Activated CD8-positive, alpha-beta memory T cell treated with anti-CD3 and anti-CD28 coated beads, Interleukin-2, amount 50 U/mL, for 1 hour (primary cell): ENCODE measurements around the gene ECE2.
"Not testable (repeated sequence)": the region's sequence is repeated elsewhere in the genome, so short reads cannot be mapped to it uniquely, and the experiment has no call there.

ENCODE experiments used
- DNase-seq: peaks from one replicate; pipeline ENCODE4 v3.0.0-alpha.2; 2020; ENCODE audit errors: extremely low read depth

Gene ECE2

DNA sequence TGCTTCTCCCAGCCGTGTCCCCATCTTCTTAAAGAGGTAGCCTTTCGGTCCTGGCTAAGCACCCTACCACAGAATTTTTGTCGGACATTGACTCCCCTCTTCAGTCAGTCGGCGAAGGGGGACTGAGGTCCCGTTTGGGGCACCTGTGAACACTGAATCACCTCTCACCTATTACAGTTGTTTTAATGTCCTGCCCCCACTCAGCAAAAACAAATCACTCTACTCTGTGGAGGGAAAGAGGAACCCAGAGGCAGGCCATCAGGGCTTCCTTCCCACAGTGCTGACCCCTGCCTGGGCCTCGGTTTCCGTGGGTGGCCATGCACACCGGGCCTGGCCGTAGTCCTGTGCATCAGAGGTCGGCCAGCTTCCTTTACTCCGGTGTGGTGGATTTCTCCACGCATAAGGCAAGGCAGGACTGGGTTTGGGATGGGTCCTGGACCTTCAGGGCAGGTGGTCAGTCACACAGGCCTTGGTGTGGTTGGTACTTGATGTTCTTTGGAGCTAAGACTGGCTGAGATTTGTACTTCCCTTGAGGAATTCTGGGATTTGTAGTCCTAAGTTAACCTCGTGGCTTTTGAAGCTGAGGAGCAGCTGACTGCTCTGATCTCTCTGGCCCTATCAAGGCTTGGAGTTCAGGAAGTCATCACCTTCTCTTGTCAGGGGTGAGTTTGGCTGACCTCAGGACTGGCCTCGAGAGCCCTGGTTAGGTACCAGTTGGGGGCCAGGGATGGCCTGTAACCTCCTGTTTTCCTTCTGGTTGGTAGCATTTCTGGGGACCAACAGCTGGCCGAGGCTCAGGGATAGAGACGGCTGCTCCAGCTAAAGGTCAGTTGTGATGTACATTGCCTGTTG is 61.0 kb downstream of the ECE2 start:
- DNase-seq, result no peak

DNA sequence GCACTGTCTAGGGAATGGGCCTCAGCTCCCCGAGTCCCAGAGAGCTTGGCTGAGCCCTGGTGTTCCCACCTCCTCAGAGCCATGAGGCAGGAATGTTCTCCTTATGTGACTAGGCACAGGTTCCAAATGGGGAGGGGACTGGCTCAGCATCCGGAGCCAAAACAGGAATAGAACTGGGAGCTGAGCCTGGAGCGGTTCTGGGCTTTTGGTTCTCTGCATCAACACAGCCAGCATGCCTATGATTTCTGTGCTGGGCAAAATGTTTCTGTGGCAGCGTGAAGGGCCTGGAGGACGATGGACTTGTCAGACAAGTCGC is 61.5 kb downstream of the ECE2 start, which contains the start of gene FAM131A:
Gene FAM131A, plus strand, starts transcription at position 202 of the 316 bp plus-strand sequence. Its CDS starts 31 bp downstream, at position 233.
- DNase-seq, result no peak

DNA sequence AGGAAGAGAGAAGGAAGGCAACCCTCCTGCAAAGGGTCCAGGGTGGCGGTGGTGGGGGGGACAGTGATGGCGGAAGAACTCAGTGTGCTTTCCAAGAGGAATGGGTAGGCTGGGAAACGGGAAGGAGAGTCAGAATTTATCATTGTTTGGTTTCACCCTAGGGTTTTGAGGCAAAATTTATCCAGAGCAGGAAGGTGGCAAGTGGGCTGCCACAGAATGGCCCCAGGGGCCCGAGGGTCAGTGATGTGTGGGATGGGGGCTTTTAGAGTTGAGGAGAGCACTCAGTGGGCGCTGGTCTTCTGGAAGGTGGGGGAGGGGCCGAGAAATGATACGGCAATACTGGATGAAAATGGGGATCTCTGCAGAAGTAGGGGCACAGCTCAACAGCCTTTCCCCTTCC is 62.2 kb downstream of the ECE2 start:
- no peak for DNase-seq

DNA sequence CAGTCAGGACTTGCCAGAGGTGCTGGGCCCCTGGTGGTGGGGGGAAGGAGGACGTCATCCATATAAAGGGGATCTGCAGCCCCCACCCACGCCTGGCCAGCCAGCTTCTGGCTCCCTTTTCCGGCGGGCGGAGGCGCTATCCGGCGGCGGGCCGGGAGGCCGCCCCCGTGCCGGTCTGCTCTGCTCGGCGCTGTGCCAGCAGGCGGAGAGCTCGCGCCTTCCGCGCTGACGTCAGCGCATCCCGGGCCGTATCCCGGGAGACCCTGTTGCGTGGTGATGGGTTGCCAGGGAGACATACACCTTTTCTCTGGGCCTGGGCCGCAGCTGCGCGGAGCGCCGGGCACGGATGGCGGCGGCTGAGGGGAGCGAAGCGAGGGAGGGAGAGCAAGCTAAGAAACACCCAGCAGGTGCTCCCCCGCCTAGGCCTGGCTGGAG is 62.7 kb downstream of the ECE2 start:
- no peak for DNase-seq

DNA sequence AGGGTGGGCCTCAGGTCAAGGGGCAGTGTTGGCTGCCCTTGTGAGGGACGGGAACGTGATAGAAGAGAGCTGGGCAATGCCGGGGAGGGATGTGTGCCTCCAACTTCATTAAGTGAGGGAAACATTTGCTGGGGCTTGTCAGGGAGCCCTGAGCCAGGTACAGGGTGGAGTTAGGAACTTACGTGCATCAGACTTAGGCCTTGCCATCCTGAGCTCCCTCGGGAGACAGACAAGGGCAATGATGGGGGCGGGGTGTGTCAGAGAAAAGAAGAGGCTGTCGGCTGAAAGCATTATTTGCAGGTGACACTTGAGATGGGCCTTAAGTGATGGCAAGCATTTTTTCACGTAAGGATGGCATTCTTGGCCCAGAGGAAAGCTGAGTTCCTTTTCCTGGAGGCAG is 63.2 kb downstream of the ECE2 start:
- DNase-seq, result no peak

DNA sequence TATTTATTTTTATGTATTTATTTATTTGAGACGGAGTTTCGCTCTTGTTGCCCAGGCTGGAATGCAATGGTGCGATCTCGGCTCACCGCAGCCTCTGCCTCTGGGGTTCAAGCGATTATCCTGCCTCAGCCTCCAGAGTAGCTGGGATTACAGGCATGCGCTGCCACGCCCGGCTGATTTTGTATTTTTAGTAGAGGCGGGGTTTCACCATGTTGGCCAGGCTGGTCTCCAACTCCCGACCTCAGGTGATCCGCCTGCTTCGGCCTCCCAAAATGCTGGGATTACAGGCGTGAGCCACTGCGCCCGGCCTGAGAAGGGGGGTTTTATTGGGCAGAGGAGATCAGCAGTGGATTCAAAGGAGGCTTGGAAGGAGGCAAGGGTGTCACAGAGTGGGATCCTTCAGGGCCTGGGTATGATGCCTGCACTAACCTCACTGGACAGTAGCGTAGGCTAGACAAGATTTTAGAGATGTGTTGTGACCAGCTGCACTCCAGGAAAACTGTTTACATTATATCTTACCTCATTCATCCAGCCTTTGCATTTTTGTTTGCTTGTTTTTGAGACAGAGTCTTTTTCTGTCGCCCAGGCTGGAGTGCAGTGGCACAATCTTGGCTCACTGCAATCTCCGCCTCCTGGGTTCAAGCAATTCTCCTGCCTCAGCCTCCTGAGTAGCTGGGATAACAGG is 63.8 kb downstream of the ECE2 start:
- DNase-seq, result not testable (repeated sequence)

DNA sequence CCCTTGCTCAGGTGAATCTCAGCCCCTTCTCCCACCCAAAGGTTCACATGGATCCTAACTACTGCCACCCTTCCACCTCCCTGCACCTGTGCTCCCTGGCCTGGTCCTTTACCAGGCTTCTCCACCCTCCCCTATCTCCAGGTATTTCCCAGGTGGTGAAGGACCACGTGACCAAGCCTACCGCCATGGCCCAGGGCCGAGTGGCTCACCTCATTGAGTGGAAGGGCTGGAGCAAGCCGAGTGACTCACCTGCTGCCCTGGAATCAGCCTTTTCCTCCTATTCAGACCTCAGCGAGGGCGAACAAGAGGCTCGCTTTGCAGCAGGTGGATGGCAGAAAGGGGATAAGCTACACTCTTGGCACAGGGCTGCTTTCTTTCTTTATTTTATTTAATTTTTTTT is 66.1 kb downstream of the ECE2 start:
- DNase-seq, result no peak
